ENCODE results near the gene CELF2. TPM values are rescaled to one million over a fixed set of nuclear protein-coding genes. Genes with fewer than 3 reads are reported as not detected.

The CELF2 gene
- total RNA-seq, 1 experiment from 2014 or later: 28.7 TPM

DNA sequence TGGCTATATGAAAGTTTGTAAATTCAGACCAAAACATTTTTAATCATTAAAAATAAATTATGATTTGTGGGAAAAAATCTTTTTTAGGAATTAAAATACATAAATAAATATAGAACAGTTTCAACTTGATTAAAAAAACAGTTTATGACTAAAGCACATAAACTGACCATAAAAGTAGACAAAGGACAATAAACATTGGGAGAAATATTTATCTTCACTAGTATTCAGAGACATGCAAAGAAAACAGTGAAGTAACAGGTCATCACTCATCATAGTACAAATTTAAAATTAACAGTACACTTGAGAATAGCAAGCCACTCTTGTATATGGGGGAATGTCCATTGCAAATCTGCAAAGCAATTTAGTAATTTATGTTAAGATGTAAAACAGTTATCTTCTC is 28.0 kb upstream of the CELF2 start:
- no peaks in the 10 kb centered on the region for H3K23me2 ChIP-seq (ENCODE audit: insufficient read length, low read depth, low read length, poor library complexity, severe bottlenecking)
- TF ChIP-seq, protein P1, sequence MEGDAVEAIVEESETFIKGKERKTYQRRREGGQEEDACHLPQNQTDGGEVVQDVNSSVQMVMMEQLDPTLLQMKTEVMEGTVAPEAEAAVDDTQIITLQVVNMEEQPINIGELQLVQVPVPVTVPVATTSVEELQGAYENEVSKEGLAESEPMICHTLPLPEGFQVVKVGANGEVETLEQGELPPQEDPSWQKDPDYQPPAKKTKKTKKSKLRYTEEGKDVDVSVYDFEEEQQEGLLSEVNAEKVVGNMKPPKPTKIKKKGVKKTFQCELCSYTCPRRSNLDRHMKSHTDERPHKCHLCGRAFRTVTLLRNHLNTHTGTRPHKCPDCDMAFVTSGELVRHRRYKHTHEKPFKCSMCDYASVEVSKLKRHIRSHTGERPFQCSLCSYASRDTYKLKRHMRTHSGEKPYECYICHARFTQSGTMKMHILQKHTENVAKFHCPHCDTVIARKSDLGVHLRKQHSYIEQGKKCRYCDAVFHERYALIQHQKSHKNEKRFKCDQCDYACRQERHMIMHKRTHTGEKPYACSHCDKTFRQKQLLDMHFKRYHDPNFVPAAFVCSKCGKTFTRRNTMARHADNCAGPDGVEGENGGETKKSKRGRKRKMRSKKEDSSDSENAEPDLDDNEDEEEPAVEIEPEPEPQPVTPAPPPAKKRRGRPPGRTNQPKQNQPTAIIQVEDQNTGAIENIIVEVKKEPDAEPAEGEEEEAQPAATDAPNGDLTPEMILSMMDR (conservative IDR thresholded peaks at IDR 0.05): no peak
- H3K27me3 Mint-ChIP-seq (ENCODE audit: low read depth): peaks cover under 1% of the 10 kb centered on the region

More for the DNA sequence above, 28.0 kb upstream of the CELF2 start:
- Histone ChIP-seq H3K4me2 (ENCODE audit: insufficient read depth, insufficient read length, low read length) (no peak overlapping the region), H2AK5ac (ENCODE audit: insufficient read length, low read length) (no peak overlapping the region), H3K23ac (ENCODE audit: insufficient read length, low read depth, low read length) (no peak overlapping the region), H3K14ac (ENCODE audit: insufficient read depth, low read length) (no peak overlapping the region), H3K4me1 (ENCODE audit: insufficient read depth, low read length) (no peaks in the 10 kb centered on the region), H3K18ac (ENCODE audit: insufficient read length, low read depth, low read length) (no peak overlapping the region), H4K91ac (ENCODE audit: insufficient read length, low read depth, low read length) (no peak overlapping the region), H3T11ph (ENCODE audit: low read length) (no peak overlapping the region), H3K4ac (ENCODE audit: low read depth, low read length) (no peak overlapping the region), H3K79me2 (ENCODE audit: insufficient read depth, low read length) (no peaks in the 10 kb centered on the region), H3K9me3 (ENCODE audit: control insufficient read depth, low read depth, low read length) (no peaks in the 10 kb centered on the region), H2BK120ac (ENCODE audit: low read depth, low read length, poor library complexity, severe bottlenecking) (no peak overlapping the region), H3K27ac (ENCODE audit: insufficient read length, low read depth, low read length) (no peak overlapping the region), H3K9ac (ENCODE audit: extremely low read depth, insufficient read length, low read length) (no peak overlapping the region), H3K79me1 (ENCODE audit: insufficient read depth, low read depth, low read length, poor library complexity, severe bottlenecking) (no peaks in the 10 kb centered on the region), H2AFZ (ENCODE audit: low read length) (no peak overlapping the region), H2BK12ac (ENCODE audit: insufficient read length, low read depth, low read length) (no peak overlapping the region), H3K27me3 (ENCODE audit: insufficient read depth, low read length) (no peaks in the 10 kb centered on the region), H4K20me1 (ENCODE audit: control insufficient read depth, insufficient read depth, insufficient read length) (no peaks in the 10 kb centered on the region), H3K56ac (ENCODE audit: insufficient read length, low read depth, low read length) (no peak overlapping the region), H4K5ac (ENCODE audit: insufficient read length, low read depth, low read length) (no peak overlapping the region), H4K8ac (replicated peaks; ENCODE audit: insufficient read length, low read depth, low read length) (no peak overlapping the region), H2BK15ac (ENCODE audit: low read depth, low read length) (no peak overlapping the region), H2BK20ac (ENCODE audit: low read depth, low read length, poor library complexity, severe bottlenecking) (no peak overlapping the region), H2BK5ac (ENCODE audit: insufficient read length, low read length) (no peak overlapping the region)
- Mint-ChIP-seq H3K9me3 (peaks cover 0 to under 1% of the 10 kb centered on the region in 2 experiments; a peak in 4 of 5 replicates), H3K27ac (no peak overlapping the region), H3K4me3 (no peak overlapping the region), H3K4me1 (peaks cover 6 to 7% of the 10 kb centered on the region in 2 experiments), H3K36me3 (ENCODE audit: insufficient read depth in 1 of 3, low read depth in 3 of 3) (peaks cover 0 to 1% (median 0%) of the 10 kb centered on the region in 3 experiments; a peak in 4 of 7 replicates)
- no peak for DNase-seq
